Mucosa of descending colon (tissue), 3 donors: Measurements from ENCODE around the gene S100A4. TPM values are rescaled to one million over a fixed set of nuclear protein-coding genes. Genes with fewer than 3 reads are reported as not detected.

Experiments
- ATAC-seq: fragments of 200-7000 bp; cut with Tn5 transposase; one replicate; pipeline ENCODE4 v1.9.1; 2020; ENCODE audit warnings: mild to moderate bottlenecking, moderate library complexity
- DNase-seq, 3 donors: peaks; one replicate each; pipeline ENCODE4 v3.0.0-alpha.2; 2020
- H3K36me3 ChIP-seq: fragments of 200-600 bp; one replicate; pipeline ENCODE4 v1.8.0; 2021; ENCODE audit warnings: low read depth, mild to moderate bottlenecking
- H3K4me1 ChIP-seq: fragments of 200-600 bp; one replicate; pipeline ENCODE4 v1.8.0; 2021; ENCODE audit warnings: low read depth, mild to moderate bottlenecking
- H3K4me3 ChIP-seq: fragments of 200-600 bp; one replicate; pipeline ENCODE4 v1.8.0; 2021; ENCODE audit warnings: mild to moderate bottlenecking
- H3K9me3 ChIP-seq: fragments of 200-600 bp; one replicate; pipeline ENCODE4 v1.8.0; 2021; ENCODE audit warnings: mild to moderate bottlenecking
- CTCF ChIP-seq: fragments of 200-600 bp; IDR thresholded peaks from one replicate; pipeline ENCODE4 v1.8.0; 2022; ENCODE audit warnings: antibody characterized with exemption, mild to moderate bottlenecking
- intact Hi-C, 2 donors: fragments of 100-400 bp; cut with DNase I in 1 of 2; cut with micrococcal nuclease in 1 of 2; formaldehyde crosslinking; loops; one replicate each; pipeline versions ENCODE4 v1.11.0 to v1.11.1; 2022; cut with DNase I, micrococcal nuclease
- total RNA-seq, 3 donors: library from RNA; stranded (reverse); fragmentation: NEBNext Ultra II Directional in 2 of 3; extraction: Animal tissue kit (Norgen Biotek cat#: 25700) in 2 of 3; gene quantifications; one replicate each; pipeline versions ENCODE4 v1.2.1 to v1.2.4, GENCODE V29; 2021 to 2023
- donor health status: DM: no; HTN: no; CAD: no; lungs with moderate emphysema.
- donor health status: DM: no; HTN: no; CAD: no.
- donor health status: DM: no; HTN: yes; CAD: no.

The S100A4 gene
- total RNA-seq, 3 donors from 2014 or later = 28.9 to 176 (median 141) TPM

DNA sequence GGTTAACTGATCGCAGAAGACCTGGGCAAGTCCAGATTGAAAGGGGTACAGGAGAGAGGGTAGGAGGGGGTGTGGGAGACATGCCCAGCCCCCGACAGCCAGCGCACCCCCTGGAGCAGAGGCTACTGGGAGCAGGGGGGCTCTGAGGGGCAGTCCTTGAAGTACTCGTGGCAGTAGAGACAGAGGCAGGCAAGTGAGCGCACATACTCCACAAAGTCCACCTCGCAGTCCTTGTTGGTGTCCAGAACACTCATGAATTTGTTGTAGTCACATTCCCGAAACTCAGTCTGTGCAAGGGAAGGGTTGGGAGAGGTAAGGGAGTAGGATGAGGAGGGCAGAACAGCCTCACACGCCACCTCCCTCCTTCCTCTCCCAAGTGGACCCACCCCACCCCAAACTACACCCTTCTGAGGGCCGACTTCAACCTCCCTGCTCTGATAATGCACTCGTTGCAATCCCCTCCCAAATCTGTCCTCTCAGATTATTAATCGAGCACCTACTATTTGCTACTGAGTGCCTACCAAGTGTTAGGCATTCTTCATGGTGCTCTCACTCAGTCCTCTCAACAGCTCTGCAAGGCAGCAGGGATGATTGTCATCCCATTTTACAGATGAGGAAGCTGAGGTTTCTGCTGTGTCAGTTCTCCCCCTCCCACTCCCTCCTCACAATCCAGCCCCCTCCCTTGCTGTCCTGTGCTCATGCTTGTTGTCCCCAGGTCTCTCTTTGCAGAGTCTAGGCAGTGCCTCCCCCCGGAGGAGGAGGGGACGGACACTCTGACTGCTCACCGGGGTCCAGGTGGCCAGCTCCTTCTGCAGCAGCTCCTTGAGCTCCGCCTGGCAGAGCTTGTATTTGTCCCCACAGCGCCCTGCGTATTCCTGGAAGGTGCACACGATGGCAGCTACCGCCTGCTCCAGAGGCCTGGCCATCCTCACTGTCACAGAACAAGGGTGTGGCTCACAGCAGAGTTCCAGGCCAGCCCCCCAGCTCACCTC lies 2.2 kb upstream of the S100A4 start:
- no peaks in the 10 kb centered on the region for H3K36me3 ChIP-seq
- no peak for TF ChIP-seq CTCF
- intact Hi-C loops = no loop called here
- H3K4me3 ChIP-seq = no peak overlapping the region
- H3K9me3 ChIP-seq = no peaks in the 10 kb centered on the region
- no peak for ATAC-seq
- no peak for DNase-seq
- H3K4me1 ChIP-seq = peaks cover 29% of the 10 kb centered on the region

- Histone ChIP-seq H3K9me3 (no peaks in the 10 kb centered on the region), H3K4me3 (no peak overlapping the region), H3K36me3 (no peaks in the 10 kb centered on the region), H3K4me1 (peaks cover 29% of the 10 kb centered on the region)
- TF ChIP-seq CTCF = no peak
- ATAC-seq = no peak
- peak in 1 of 3 donors; percentile 30 for DNase-seq
- intact Hi-C loops = no loop called here
Observed at GRCh38 chr1:153546796-153547559, 1.4 kb upstream of the S100A4 start.

DNA sequence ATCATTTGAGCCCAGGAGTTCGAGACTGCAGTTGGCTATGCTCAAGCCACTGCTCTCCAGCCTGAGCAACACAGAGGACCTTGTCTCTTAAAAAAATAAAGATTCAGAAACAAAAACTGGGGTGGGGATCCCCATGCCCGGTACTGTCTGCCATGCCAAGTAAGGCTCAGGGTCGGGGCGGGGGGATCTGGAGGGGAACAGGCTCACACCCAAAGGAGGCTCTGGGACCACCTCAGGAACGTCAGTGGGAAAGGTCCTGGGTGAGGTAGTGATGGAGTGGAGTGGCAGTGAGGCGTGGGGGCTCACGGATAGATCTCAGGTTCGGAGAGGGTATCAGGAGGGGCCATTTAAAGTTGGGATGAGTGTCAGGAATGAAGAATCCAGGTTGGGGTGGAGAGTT lies 765 bp upstream of the S100A4 start:
- H3K9me3 ChIP-seq = no peaks in the 10 kb centered on the region
- DNase-seq (peak in 1 of 3 donors; percentile 42), ATAC-seq (no peak)
- H3K4me3 ChIP-seq = no peak overlapping the region
- TF ChIP-seq CTCF = no peak
- no peaks in the 10 kb centered on the region for H3K36me3 ChIP-seq
- intact Hi-C loops = no loop called here
- H3K4me1 ChIP-seq = peaks cover 29% of the 10 kb centered on the region

- no peak for ATAC-seq
- intact Hi-C loops = no loop called here
- Histone ChIP-seq H3K36me3 (no peaks in the 10 kb centered on the region), H3K4me3 (no peak overlapping the region), H3K4me1 (peaks cover 33% of the 10 kb centered on the region), H3K9me3 (no peaks in the 10 kb centered on the region)
- DNase-seq = no peak
- TF ChIP-seq CTCF = no peak
Observed at GRCh38 chr1:153544453-153545066, 1.0 kb downstream of the S100A4 start.

DNA sequence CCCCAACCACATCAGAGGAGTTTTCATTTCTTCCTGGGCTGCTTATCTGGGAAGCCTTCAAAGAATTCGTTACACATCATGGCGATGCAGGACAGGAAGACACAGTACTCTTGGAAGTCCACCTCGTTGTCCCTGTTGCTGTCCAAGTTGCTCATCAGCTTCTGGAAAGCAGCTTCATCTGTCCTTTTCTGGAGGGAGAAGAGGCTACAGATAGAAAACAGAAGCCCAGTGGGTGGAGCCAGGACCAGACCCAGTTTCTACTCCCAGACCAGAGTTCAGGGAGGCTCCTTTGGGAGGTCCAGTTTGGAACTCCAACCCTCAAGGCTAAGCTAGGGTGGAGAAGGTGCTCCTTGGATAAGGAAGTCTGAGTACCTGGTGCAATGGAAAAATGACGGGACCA lies 1.9 kb downstream of the S100A4 start:
- H3K4me3 ChIP-seq = no peak overlapping the region
- TF ChIP-seq CTCF = no peak
- intact Hi-C loops = no loop called here
- H3K4me1 ChIP-seq = peaks cover 32% of the 10 kb centered on the region
- DNase-seq = peak in 1 of 3 donors; percentile 17
- no peaks in the 10 kb centered on the region for H3K9me3 ChIP-seq
- ATAC-seq = no peak
- H3K36me3 ChIP-seq = no peaks in the 10 kb centered on the region
